HG02852 (cell line): ENCODE data around the gene STYXL1.
"Not testable (repeated sequence)": the region's sequence is repeated elsewhere in the genome, so short reads cannot be mapped to it uniquely, and the experiment has no call there.

Source experiments
- ATAC-seq: cut with Tn5 transposase; IDR thresholded peaks from one replicate; pipeline ENCODE4 v1.9.1; 2021; ENCODE audit warnings: mild to moderate bottlenecking, moderate library complexity; ENCODE audit not compliant: unreplicated experiment

STYXL1 gene

GRCh38 chr7:76066716-76067503 lies 19.1 kb upstream of the STYXL1 start:
- ATAC-seq = no peak

GRCh38 chr7:76065016-76065612 lies 17.3 kb upstream of the STYXL1 start:
- no peak for ATAC-seq

- no peak for ATAC-seq
Observed at GRCh38 chr7:76064208-76064970, 16.6 kb upstream of the STYXL1 start.

- ATAC-seq = no peak
Observed at GRCh38 chr7:76063525-76063924, 15.7 kb upstream of the STYXL1 start.

- ATAC-seq = no peak
Observed at GRCh38 chr7:76063114-76063513, 15.3 kb upstream of the STYXL1 start.

GRCh38 chr7:76062254-76062653 lies 14.5 kb upstream of the STYXL1 start:
- ATAC-seq = no peak

GRCh38 chr7:76060842-76061241 lies 13.0 kb upstream of the STYXL1 start:
- ATAC-seq = no peak

GRCh38 chr7:76058745-76059144 lies 10.9 kb upstream of the STYXL1 start:
- not testable (repeated sequence) for ATAC-seq

GRCh38 chr7:76057813-76058145 lies 10.0 kb upstream of the STYXL1 start:
- ATAC-seq = no peak

GRCh38 chr7:76057103-76057812 lies 9.5 kb upstream of the STYXL1 start:
- no peak for ATAC-seq

- ATAC-seq = no peak
Observed at GRCh38 chr7:76056241-76056640, 8.4 kb upstream of the STYXL1 start.

GRCh38 chr7:76054123-76055120 lies 6.6 kb upstream of the STYXL1 start:
- no peak for ATAC-seq

GRCh38 chr7:76053461-76053860 lies 5.7 kb upstream of the STYXL1 start:
- no peak for ATAC-seq

GRCh38 chr7:76052681-76053080 lies 4.9 kb upstream of the STYXL1 start:
- ATAC-seq = not testable (repeated sequence)

GRCh38 chr7:76051840-76052239 lies 4.0 kb upstream of the STYXL1 start:
- ATAC-seq = no peak

- ATAC-seq = no peak
Observed at GRCh38 chr7:76050545-76050944, 2.7 kb upstream of the STYXL1 start.

- ATAC-seq = no peak
Observed at GRCh38 chr7:76049295-76049694, 1.5 kb upstream of the STYXL1 start.

- ATAC-seq = no peak
Observed at GRCh38 chr7:76048668-76048988, 828 bp upstream of the STYXL1 start.

GRCh38 chr7:76047305-76047810 lies 442 bp downstream of the STYXL1 start:
- peak; percentile 3 for ATAC-seq

- no peak for ATAC-seq
Observed at GRCh38 chr7:76044375-76044865, 3.4 kb downstream of the STYXL1 start.
